ENCODE data around the gene CRTAC1. TPM values are rescaled to one million over a fixed set of nuclear protein-coding genes. Genes with fewer than 3 reads are reported as not detected.
"Not testable (repeated sequence)": the region's sequence is repeated elsewhere in the genome, so short reads cannot be mapped to it uniquely, and the experiment has no call there.

CRTAC1 gene
- polyA plus RNA-seq, 12 donors, result 0.30 to 1.1 (median 0.65) TPM; not detected in 2

DNA sequence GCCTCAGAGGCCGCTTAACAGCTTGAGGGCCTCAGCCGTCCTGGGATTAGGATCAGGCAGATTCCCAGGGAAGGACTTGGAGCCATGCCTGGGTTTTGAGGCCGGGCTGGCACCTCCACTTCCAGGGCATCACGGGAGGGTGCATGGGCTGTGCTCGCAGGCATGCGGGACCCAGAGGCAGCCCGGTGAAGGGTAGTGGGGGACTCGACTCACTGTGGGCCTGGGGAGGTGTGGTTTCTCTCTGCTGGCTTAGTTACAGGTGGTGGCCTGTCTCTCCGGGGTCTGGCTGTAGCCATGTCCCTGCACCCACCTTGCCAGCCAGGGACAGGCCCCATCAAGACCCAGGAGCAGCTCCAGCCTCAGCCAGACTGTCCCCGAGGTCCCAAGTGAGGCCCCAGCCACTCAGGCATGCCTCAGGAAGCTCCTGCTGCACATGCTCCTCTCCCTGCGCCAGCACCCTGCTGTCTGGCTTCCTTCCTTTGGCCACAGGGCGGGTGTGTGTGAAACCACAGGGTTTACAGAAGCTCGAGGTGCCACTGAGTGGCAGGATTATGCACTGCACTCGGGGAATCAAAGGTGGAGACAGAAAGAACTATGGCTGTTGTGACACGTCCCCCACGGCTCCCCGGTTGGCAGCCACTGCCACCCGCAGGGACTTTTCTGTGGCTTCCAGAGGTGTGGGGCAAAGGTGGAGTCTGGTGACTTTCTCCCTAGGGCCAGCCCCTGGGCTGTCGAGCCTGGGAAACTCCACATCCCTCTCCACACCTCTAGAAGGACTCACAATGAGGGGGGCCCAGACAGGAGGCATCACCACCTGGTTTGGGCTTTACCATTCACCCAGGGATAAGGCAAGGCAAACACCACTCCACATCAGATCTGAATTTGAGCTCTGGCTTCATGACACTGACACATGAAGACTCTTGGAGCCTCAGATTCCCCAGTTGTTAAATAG lies 161.1 kb downstream of the CRTAC1 start:
- peak; percentile 38 for DNase-seq

- DNase-seq, result no peak
Observed at GRCh38 chr10:97868134-97868685, 162.2 kb downstream of the CRTAC1 start.

DNA sequence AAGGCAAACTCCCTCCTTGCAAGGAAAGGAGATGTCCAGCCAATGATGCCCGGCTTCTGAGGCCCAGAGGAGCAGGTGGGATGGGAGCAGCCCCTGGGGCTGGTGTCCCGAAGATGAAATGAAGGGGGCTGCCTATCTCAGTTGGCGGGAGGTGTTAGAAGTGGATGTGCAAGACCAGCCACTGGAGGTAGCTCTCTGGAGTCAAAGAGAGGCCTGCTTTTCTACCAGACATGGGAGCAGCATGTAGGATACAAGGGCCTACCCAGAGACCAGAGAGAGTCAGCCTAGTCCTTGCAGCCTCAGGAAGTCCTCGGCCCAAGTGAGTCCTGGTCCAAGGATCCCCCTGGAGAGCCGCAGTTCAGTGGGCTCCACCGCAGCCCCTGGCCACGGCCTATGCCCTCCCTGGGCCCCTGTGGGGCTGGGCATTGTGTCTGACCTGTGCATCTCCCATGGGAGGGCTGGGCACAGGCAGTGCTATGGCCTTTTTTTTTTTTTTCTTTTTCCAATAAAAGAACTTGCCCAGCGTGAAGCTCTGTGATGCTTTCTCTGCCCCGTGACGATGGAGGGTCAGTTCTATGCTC lies 163.1 kb downstream of the CRTAC1 start:
- DNase-seq, result no peak

DNA sequence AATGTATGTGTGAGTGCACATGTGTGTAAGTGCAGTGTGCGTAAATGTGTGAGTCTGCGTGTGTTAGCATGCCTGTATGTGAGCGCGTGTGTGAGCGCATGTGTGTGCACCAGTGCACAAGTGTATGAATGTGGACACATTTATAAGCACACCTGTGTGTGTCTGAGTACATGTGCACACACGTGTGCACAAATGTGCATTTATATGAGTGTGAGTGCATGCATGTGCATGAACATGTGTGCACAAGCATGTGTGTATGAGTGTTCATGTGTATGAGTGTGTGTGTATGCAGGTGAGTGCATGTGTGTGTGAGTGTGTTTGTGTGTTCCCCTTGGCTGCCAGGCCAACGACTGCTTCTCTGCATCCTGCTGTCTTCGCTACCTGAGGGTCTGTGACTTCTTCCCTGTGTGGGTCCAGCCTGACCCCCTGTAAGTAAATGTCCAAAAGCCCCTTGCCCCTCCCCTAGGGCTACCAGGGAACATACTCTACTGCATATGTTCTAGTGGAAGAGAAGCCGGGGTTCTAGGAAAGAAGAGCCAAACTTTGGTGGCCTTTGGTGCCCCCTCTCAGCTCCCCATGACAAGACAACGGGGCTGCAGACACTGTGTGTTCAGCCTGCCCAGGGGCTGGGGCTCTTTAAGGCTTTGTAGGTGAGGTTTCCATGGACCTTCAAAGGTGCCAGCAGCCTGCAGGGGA lies 163.7 kb downstream of the CRTAC1 start:
- DNase-seq, result no peak

DNA sequence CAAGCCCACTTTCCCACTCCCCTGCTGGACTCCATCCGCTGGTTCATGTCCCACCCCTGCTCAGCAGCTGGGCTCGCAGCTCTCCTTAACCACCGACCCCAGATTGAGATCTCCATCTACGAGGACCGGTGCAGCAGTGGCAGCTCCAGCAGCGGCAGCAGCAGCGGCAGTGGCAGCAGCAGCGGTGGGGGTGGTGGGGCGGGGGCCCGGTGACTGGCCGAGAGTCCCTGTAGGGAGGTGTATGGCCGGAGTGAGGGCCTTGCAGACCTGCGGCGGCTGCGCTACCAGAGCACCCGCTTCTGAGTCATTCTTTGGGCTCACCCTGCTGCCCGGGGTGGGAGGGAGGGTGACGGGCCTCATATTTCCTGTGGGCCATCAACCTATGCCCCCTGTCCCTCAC lies 164.9 kb downstream of the CRTAC1 start:
- no peak for DNase-seq

GRCh38 chr10:97863808-97864207 lies 166.6 kb downstream of the CRTAC1 start:
- DNase-seq, result no peak

- DNase-seq, result no peak
Observed at GRCh38 chr10:97861924-97862323, 168.5 kb downstream of the CRTAC1 start.

DNA sequence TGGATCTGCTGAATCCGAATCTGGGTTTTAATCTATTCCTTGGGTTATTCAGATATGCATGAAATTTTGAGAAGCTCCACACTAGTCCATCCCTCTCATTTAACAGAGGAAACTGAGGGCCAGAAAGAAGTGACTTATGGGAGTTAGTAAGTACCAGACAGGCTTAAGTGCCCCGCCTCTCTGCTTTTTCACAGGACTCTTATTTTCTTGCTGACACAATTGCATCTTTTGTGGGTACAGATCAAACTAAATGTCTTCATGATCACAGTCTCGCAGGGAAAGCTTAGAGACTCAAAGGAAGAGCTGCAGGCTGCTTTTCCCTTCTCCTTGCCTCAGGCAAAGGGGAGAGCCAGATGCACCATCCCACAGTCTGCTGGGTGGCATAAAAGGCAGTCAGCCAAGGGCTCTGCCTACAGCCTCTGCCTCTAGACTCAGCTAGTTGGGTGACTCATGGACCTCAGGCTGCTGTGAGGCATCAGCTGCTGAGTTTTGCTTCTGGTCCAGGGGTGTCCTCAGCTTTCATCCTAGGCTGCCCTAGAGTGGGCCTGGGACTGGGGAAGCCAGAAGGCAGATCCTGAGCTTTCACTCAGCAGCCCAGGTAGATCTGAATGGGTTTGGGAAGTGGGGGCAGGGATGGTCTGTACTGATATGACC lies 169.2 kb downstream of the CRTAC1 start:
- no peak for DNase-seq

DNA sequence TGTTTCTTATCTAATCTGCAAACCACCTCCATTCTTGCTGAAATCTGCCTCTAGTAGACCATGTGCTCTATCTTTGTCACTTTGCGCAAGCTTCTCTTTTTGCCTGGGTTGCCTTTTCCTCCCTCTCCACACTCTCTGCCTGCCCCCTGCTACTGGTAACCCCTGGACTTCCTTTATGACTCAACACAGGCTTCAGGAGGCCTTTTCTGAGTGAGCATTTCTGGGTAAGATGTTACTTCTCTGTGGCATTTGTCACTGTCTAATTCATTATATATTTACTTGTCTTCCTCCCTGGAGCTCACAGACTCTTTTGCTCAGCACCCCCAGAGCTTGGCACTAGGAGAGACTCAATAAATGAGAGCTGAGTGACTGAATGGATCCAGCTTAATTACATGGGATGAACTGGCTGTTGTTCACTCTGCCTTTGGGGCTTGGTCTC lies 172.4 kb downstream of the CRTAC1 start:
- no peak for DNase-seq

- no peak for DNase-seq
Observed at GRCh38 chr10:97854743-97855142, 175.7 kb downstream of the CRTAC1 start.

DNA sequence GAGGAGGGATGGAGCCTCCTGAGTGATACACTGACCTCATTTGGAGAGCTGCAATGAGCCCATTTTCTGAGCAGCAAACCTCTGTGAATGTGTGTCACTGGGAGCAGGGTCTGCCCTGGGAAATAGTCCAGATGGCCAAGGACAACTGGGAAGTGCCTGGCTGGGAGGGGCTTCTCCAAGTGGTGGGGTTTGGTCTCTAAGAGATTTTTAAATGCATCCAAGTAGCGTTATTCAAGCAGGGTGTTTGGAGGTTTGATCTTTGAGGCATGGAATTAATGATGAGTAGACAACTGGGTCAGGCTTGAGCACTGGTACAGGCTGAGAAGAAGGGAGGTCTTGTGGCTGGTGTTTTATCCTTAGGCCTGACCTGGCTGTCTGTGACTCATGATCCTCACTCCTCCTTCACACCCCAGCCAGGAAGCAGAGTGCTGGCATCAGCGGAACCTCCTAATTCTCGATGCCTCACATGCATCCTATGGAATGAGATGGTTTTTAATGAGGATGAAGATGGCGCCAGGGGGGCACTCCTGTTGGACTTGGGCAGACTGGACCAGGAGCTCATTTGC lies 177.5 kb downstream of the CRTAC1 start:
- no peak for DNase-seq

DNA sequence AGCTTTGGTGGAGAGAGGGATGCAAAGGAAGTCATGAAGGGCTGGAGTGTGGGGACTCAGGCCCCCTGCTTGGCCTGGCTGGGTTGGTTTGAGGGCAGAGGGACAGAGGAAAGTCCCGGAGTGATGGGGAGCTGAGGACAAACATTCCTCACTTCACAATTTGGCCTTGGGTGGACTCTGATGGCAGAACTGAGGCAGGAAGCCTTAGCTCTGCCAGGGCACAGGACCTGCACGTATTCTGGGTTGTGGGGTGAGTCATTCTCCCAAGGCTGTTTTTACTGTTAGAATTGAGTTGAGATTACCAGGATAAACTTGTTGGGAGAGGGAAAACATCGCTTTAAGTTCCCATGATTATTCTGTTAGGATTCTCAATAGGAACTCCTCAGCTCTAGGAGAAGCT lies 178.1 kb downstream of the CRTAC1 start:
- DNase-seq, result no peak

DNA sequence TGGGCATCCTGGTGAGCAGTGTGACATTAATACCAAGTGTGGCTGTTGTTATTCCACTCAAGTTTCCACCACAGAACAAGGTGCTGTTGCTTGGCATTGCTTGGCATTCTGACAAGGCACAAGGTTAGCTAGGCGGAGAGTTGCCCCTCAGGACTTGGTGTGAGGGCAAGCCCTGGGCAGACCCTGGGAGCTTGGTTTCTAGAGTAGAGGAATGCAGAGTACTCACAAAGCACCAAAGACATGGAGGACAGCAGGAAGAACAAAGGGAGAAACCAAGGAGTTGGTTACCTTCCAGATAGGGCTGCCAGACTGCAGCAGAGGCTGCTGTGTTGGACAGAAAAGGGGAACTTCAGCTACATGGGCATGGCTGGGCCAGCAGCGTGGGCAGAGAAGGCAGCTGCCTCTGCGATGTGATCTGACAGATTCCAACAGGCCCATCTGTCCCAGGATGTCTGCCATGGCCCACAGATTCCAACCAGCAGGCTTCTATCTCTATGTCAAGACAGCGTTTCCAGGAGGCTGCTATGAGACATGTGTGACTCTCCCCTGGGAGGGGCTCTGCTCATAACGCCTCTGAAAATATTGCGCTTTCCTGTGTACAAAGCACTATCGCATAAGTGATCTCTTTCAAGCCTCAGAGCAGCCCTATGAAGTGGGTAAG lies 178.9 kb downstream of the CRTAC1 start:
- no peak for DNase-seq

DNA sequence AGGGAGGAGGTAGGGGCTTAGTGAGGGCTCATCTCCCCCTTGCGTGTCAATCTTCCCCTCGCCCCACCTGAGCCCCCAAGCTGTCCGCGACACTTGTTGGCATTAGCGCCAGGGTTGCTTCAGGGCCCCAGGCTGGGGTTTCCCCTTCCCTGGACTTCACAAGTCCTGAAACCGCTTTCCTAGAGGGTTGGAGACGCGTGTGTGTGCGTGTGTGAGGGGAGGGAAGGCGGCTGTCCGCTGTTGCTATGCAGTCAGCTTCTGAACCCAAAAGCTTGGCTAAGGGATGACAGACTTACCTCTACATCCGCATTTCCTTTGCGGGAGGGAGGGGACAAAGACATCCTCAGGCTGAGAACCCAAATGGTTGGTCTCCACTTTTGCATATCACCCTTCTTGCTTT lies 180.0 kb downstream of the CRTAC1 start:
- DNase-seq, result no peak

- DNase-seq, result peak; percentile 16
Observed at GRCh38 chr10:97849687-97850402, 180.6 kb downstream of the CRTAC1 start, which contains the start of gene GOLGA7B. TSS of gene GOLGA7B (plus strand) at chr10:97849843. CDS start at chr10:97850304, 461 bp downstream.

- DNase-seq, result no peak
Observed at GRCh38 chr10:97849103-97849686, 181.2 kb downstream of the CRTAC1 start.

DNA sequence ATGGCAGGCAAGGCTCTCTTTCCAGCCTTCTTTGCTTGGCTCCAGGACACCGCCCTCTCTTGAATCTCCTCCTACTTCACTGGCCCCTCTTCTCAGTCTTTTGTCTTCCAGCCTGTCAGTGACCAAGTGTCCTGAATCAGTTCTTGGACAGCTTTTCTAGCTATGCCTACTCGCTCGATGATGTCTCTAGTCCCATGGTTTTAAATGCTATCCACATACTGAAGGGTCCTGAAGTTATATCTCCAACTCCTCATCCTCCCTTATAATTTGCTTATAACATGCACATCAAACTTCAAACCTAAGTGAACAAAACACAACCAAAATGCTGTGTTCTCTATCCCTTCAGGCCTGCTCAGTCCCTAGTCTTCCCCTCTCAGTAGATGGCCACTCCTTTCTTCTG lies 185.7 kb downstream of the CRTAC1 start:
- no peak for DNase-seq

- not testable (repeated sequence) for DNase-seq
Observed at GRCh38 chr10:97843972-97844371, 186.4 kb downstream of the CRTAC1 start.

DNA sequence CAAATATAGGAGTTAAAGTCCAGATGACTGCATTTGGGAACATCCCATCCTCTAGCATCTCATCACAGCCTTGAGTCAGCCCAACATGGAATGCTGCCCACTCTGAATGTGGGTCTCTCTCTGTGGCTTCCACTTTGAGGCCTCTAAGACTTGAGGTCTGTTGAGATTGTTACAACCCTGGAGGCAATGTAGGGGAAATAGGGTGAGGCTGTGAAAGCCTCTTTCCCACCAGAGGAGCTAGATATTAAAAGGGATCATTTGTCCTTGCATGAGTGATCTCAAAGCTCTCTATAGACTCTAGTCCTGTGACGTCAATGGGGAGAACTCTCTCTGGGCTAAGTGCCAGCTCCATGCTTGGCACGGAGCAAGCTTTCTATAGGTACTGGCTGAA lies 187.1 kb downstream of the CRTAC1 start:
- DNase-seq, result no peak
